GM21825 (cell line): ENCODE data around the gene PLA2G4E.
A peak's percentile ranks its signal among the peaks of the same experiment; 100 is the strongest.

Experiments used
- ATAC-seq: cut with Tn5 transposase; IDR thresholded peaks from one replicate; pipeline ENCODE4 v1.9.1; 2021; ENCODE audit warnings: mild to moderate bottlenecking, moderate library complexity; ENCODE audit not compliant: unreplicated experiment

PLA2G4E gene

GRCh38 chr15:42024303-42024702 lies 3.5 kb upstream of the PLA2G4E start:
- ATAC-seq = no peak

DNA sequence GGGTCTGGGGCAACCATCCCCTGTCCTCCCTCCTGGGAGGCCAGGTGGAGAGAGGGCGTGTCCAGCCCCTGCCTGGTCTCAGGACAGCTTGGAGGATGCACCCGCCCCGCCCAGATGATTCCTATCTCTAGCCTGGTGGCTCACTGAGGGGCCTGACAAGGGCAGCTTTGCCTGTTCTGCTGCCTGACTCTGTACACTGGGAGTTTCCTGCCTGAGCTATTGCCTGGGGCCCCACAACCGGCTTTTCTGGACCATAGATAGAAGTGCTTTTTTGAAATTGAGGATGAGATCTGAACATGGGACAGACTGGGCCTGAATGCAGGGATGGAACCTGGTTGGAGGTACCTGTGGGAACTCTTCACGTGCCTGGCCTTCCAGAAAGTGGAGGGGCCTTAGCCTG lies 751 bp upstream of the PLA2G4E start:
- ATAC-seq = no peak

DNA sequence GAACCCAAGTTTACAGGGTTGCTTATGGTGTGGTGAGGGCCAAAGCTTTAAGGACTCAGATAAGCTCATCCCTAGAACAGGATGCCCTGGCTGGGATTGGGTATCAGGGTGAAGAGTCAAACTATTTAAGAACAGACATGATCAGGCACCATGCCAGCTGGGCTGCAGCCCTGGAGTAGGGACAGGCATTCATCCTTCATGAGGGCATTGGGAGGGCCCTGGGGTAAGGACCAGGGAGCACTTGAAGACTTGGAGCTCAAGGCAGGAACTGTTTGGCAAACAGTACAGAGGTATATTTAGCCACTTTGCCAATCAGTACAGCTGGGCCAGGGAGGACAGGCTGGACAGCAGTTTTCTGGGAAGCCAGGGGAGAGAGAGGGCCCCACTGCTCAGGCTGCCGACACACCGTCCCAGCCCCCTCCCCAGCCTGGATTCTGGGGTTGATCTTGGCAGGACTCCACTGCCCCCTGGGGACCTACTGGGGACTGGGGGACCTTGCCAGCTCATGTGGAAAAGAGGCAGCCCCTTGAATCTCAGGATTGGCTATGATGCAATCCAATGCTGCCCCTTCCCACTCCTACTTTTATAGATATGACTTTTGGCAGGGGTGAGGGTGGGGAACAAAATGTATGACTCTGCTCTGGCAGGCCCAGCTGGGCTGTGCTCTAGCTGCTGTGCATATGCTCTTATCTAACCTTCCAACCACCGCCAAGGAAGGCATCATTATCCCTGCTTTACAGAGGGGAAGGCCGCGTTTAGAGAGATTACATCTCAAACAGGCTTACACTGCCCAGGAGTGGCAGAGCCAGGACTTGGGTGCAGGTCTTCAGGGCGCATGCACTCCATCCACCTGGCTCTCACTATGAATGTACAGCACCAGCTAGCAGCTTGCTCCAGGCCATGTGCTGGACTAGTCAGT lies 2.3 kb downstream of the PLA2G4E start:
- no peak for ATAC-seq

DNA sequence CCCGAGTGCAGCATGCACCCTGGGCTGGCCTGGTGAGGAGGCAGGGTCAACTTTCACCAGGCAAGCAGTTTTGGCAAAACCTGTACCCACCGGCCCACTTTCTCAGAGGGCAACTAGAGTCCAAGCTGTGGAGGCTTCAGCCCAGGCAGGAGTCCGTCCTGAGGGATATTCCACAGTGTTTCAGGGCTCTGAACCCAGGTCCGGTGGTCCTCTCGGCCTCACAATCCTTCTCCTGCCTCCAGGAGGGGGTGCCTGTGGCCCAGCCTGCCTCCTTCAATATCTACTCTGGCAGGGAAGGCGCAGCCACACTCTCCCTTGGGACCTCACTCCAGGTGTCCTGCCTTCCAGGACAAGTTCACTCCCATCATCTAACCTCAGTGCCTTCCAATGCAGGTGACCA lies 3.9 kb downstream of the PLA2G4E start:
- no peak for ATAC-seq

DNA sequence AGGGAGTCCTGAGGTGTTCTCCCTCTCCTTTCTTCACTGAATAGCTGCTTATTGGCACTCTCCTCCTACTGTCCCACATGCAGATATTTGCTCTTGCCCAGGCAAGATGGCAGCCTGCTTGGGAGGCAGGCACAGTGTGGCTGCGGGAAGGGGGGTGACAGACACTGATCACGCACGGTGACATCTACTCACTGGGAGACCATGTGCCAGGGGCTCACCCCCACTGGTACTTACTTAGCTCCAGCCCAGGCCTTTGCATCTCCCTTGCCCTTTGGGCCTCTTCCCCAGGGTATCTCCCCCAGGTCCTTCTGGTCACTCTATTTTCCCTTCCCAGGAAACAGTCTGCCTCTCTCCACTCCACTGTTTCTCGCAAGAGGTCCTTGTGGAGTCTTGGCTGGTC lies 6.4 kb downstream of the PLA2G4E start:
- no peak for ATAC-seq

DNA sequence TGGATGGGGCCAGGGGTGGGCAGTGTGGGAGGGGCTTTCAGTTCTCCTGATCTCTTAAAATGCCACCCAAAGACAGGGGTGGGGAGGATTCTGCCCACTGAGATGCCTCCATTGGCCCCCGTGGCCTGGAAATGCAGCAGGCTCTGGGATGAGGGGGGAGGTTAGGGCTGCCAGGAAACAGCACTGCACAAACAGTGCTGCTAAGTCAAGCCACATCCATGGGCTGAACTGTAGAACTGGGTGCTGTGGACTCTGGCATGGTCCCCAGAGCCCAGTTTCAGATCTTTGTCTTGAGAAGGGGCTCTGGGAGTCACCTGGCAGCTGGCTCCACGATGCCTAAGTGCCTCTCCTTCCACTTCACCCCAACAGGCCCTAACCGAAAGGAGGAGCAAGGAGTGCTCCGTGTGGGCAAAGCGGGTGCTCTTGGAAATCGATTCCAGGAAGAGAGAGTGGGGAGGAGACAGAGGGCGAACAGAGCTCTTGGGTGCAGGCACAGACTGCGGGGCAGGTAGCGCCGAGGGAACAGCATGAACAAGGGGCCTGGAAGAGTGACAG lies 7.8 kb downstream of the PLA2G4E start:
- ATAC-seq = no peak

DNA sequence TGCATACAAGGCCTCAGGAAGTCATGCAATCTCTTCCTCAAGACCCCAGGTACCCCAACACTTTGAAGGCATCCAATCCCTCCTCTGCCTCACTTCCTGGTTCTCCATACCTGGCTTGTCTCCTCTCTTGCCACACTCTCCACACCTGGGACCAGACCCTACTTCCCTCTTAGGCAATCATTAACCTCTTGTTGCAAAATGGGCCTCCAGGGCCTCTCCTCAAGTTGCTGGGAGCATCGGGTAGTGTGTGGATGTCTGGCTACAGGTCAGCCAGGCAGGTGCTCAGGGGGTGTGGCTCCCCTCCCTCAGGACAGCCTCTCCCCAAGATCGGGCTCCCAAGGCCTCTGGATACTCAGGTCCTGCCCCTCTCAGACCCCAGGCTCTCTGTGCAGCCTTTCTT lies 8.6 kb downstream of the PLA2G4E start:
- ATAC-seq = no peak

- no peak for ATAC-seq
Observed at GRCh38 chr15:42011074-42011473, 9.8 kb downstream of the PLA2G4E start.

GRCh38 chr15:42010434-42010833 lies 10.4 kb downstream of the PLA2G4E start:
- peak; percentile 63 for ATAC-seq

DNA sequence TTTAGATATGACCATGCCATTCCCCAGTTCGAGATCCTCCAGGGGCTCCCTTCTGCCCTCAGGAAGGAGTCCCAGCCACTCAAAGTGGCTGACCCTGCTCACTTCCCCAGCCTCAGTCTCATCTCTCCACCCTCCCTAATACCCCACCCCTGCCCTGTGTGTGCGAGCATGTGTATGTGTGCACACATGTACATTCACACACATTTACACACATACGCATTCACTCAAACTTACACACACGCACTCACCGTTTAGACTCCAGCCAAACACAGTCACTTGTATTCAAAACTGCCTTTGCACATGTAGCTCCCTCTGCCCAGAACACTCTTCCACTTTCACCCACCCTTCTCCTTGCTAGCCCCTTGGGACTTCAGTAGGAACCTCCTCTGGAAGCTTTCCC lies 11.4 kb downstream of the PLA2G4E start:
- ATAC-seq = no peak

DNA sequence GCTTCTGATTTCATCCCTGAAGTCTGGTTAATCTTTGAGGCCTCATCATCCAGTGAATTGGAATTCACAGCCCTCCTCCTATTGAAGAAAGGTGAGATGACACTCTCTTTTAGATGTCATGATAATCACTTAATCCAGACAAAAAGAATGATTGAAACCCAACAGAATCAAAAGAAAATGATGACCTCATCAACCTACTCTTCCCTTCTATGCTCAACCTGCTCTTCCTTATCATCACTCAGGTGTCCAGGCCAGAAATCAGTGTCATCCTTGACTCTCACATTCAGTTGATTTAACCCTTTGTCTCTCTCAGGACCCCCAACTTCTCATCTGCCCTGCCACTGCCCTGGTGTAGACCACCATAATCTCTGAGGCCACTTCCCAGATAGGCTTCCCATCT lies 11.8 kb downstream of the PLA2G4E start:
- no peak for ATAC-seq

GRCh38 chr15:42007386-42007785 lies 13.5 kb downstream of the PLA2G4E start:
- no peak for ATAC-seq

DNA sequence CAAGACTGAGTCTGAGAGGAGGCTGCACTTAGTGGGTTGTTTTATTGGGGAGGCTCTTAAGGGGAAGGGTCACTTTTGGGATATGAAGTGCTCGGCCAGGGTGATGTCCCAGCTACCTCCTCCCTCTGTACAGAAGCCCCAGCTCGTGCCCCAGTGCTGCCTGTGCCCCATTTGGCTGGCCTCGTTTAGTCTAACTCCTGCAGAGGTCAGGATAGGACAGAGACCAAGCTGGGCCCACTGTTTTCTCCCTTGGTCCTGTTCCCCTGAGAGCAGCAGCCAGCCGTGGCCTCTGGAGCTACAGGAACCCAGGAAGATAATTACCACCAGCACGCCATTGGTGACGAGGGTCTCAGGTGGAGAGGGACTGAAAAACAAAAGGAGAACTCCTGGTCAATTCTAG lies 18.5 kb downstream of the PLA2G4E start:
- no peak for ATAC-seq

DNA sequence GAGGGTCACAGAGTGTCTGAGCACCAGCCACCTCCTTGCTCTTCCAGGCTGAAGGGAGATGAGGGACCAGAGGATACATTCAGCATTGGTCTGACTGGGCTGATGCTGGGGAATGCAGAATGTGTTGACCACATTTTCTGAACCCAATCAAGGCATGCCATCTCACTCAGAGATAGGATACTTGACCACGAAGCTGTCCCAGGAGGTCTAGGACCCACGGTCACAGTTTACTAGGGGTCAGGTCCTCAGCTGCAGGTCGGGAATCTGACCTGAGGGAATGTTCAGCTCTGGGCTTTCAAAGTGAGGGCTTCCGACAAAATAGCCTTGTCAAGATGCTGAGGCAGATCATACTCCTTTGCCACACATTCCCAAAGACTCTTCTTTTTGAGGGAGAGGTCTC lies 19.6 kb downstream of the PLA2G4E start:
- ATAC-seq = no peak

- no peak for ATAC-seq
Observed at GRCh38 chr15:41999290-42000285, 21.3 kb downstream of the PLA2G4E start.

- no peak for ATAC-seq
Observed at GRCh38 chr15:41997845-41998244, 23.0 kb downstream of the PLA2G4E start.

GRCh38 chr15:41996921-41997592 lies 23.8 kb downstream of the PLA2G4E start:
- ATAC-seq = no peak

DNA sequence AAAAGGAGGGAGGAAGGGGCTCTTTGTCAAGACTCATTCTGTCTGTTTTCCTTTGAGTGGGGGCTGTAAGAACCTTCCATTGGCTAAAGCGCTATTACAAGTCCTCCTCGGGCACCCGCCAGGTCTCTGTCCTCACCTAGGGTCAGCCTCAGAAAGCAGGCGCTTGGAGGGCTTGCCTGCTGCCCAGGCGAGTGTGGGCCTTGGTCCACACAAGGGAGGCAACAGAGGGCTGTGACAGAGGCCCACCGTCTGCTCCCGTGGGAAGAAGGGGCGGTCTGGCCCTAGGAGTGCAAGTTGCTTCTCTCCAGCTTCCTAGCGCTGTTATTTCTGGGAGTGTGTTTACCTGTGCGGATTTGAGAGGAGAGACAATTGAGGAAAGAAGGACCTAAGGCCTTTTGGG lies 24.5 kb downstream of the PLA2G4E start:
- ATAC-seq = no peak

DNA sequence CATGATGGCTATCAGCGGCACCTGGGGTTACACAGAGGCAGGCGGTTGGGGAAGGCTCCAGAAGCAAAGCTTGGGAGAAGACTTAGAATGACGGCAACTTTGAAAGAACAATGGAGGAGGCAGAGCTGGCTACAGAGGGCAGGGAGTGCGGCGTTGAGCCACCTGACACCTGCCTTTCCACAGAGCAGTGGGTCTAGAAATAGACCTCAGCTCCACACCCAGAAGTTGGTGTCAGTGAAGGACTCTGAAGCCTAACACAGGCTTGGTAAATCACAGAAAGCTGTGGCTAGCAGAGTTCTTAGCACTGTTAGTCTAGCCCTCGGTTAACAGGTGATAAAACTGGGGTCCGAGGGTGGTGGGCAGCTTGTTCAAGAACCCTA lies 25.4 kb downstream of the PLA2G4E start:
- ATAC-seq = no peak

DNA sequence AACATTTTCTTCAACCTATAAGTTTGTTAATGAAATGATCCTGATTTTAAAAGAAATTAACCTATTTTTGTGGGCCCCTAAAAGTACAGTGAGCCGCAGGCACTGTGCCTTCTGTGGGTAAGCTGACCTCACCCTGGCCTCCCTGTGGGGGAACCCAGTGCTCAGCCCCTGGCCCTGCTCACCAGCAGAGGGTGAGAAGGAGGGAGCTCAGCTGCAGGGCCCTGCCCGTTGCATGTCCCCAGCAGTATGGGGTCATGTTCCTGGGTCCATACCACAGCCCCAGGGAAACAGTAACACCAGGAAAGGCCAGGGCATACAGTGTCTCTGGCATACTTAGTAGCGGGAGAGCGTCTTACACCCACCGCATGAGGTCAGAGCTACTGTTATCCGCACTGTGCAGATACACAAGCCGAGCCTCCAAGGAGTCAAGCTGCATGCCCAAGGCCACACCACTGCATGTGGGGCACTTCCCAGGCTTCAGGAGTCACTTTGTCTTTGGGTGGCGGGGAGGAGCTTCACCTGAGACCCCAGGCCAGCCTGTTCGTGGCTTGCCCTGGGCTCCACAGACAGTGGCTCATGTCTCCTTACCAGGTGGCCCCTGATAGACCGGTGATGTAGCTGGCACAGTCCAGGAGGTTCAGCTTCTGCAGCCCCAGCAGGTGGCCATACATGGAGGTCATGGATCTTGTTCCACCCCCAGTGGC lies 25.9 kb downstream of the PLA2G4E start:
- no peak for ATAC-seq
